Liver (tissue), 9 donors: Measurements from ENCODE around the gene RYR2. TPM values are rescaled to one million over a fixed set of nuclear protein-coding genes. Genes with fewer than 3 reads are reported as not detected.

Source experiments
- DNase-seq: peaks from one replicate; pipeline ENCODE4 v3.0.0-alpha.2; 2017; ENCODE audit warnings: low spot score
- H3K27ac ChIP-seq, 2 donors: one replicate each; pipeline ENCODE4 v1.7.0; 2013; ENCODE audit warnings: inconsistent platforms in 2 of 2, low read length in 2 of 2, control low read depth in 1 of 2, low read depth in 1 of 2, mild to moderate bottlenecking in 1 of 2
- H3K27me3 ChIP-seq, 4 donors: one replicate each; pipeline versions ENCODE4 v1.6.1 to v1.7.0; 2013; ENCODE audit warnings: low read length in 3 of 4, inconsistent platforms in 1 of 4, mild to moderate bottlenecking in 1 of 4, moderate library complexity in 1 of 4; ENCODE audit not compliant: control insufficient read depth in 4 of 4, insufficient read depth in 4 of 4
- H3K36me3 ChIP-seq, 4 donors: one replicate each; pipeline versions ENCODE4 v1.6.1 to v1.7.0; 2013; ENCODE audit warnings: low read length in 3 of 4, mild to moderate bottlenecking in 3 of 4, low read depth in 1 of 4, moderate library complexity in 1 of 4; ENCODE audit not compliant: control insufficient read depth in 4 of 4, insufficient read depth in 3 of 4
- H3K4me1 ChIP-seq, 4 donors: one replicate each; pipeline versions ENCODE4 v1.6.1 to v1.7.0; 2013; ENCODE audit warnings: low read length in 3 of 4, mild to moderate bottlenecking in 3 of 4, moderate library complexity in 1 of 4; ENCODE audit not compliant: control insufficient read depth in 4 of 4, insufficient read depth in 4 of 4
- H3K4me3 ChIP-seq, 3 donors: one replicate each; pipeline versions ENCODE4 v1.6.1 to v1.7.0; 2013; ENCODE audit warnings: low read length in 3 of 3, control low read depth in 1 of 3, low read depth in 1 of 3, mild to moderate bottlenecking in 1 of 3
- H3K9ac ChIP-seq, 2 donors: one replicate each; pipeline ENCODE4 v1.7.0; 2013; ENCODE audit warnings: low read length in 2 of 2, mild to moderate bottlenecking in 2 of 2, moderate library complexity in 2 of 2, control low read depth in 1 of 2, low read depth in 1 of 2
- H3K9me3 ChIP-seq, 4 donors: one replicate each; pipeline versions ENCODE4 v1.6.1 to v1.7.0; 2013; ENCODE audit warnings: low read length in 3 of 4; ENCODE audit not compliant: control insufficient read depth in 4 of 4
- ATF3 ChIP-seq: IDR thresholded peaks from 2 replicates; pipeline ENCODE4 v1.6.1; 2016; ENCODE audit warnings: antibody characterized with exemption
- EGR1 ChIP-seq, 2 donors: IDR thresholded peaks; 2 replicates each; pipeline ENCODE4 v1.6.1; 2016 to 2018; ENCODE audit warnings: antibody characterized with exemption in 2 of 2, low read depth in 2 of 2
- FOXA2 ChIP-seq: IDR thresholded peaks from 2 replicates; pipeline ENCODE4 v1.6.1; 2016; ENCODE audit warnings: antibody characterized with exemption
- GABPA ChIP-seq, 2 donors: IDR thresholded peaks in 1 of 2; conservative IDR thresholded peaks in 1 of 2; 2 replicates each; pipeline ENCODE4 v1.6.1; 2016; ENCODE audit warnings: antibody characterized with exemption in 2 of 2, mild to moderate bottlenecking in 1 of 2, moderate library complexity in 1 of 2
- HNF4A ChIP-seq, 2 donors: conservative IDR thresholded peaks; 2 replicates each; pipeline ENCODE4 v1.6.1; 2016; ENCODE audit warnings: antibody characterized with exemption in 2 of 2, mild to moderate bottlenecking in 2 of 2
- JUND ChIP-seq, 2 donors: IDR thresholded peaks; 2 replicates each; pipeline ENCODE4 v1.6.1; 2016; ENCODE audit warnings: antibody characterized with exemption in 2 of 2
- MAX ChIP-seq: IDR thresholded peaks from 2 replicates; pipeline ENCODE4 v1.6.1; 2016; ENCODE audit warnings: antibody characterized with exemption
- NR2F2 ChIP-seq: IDR thresholded peaks from 2 replicates; pipeline ENCODE4 v1.6.1; 2016; ENCODE audit warnings: antibody characterized with exemption
- RAD21 ChIP-seq, 2 donors: IDR thresholded peaks; 2 replicates each; pipeline ENCODE4 v1.6.1; 2016; ENCODE audit warnings: antibody characterized with exemption in 2 of 2, mild to moderate bottlenecking in 2 of 2
- RXRA ChIP-seq, 2 donors: IDR thresholded peaks; 2 replicates each; pipeline ENCODE4 v1.6.1; 2017 to 2018; ENCODE audit warnings: antibody characterized with exemption in 2 of 2, mild to moderate bottlenecking in 1 of 2
- SP1 ChIP-seq: IDR thresholded peaks from 2 replicates; pipeline ENCODE4 v1.6.1; 2018; ENCODE audit warnings: antibody characterized with exemption, mild to moderate bottlenecking
- YY1 ChIP-seq: IDR thresholded peaks from 2 replicates; pipeline ENCODE4 v1.6.1; 2016; ENCODE audit warnings: antibody characterized with exemption, mild to moderate bottlenecking
- ZBTB33 ChIP-seq: IDR thresholded peaks from 2 replicates; pipeline ENCODE4 v1.6.1; 2016; ENCODE audit warnings: antibody characterized with exemption
- WGBS: extraction: QIAGEN DNeasy Blood & Tissue Kit; methylation state at CpG from one replicate; pipeline ENCODE4 v1.1.7; 2013; 5-methylcytosine and 5-hydroxymethylcytosine counted together
- polyA plus RNA-seq, 2 donors: library from polyadenylated mRNA; stranded (reverse) in 1 of 2; unstranded in 1 of 2; fragments of 200-250 nt in 1 of 2; fragments of >200 nt in 1 of 2; fragmentation: Nextera tagmentation in 1 of 2; extraction: Ambion mirVana in 1 of 2; gene quantifications; one replicate each; pipeline versions ENCODE4 v1.2.1 to v1.2.3, GENCODE V29; 2013 to 2015
- total RNA-seq, 2 donors: library from RNA; depleted of rRNA; stranded (reverse); fragments of >200 nt; gene quantifications; one replicate each; pipeline ENCODE4 v1.2.3, GENCODE V29; 2014
- TF ChIP-seq, protein P1 (sequence below): fragments of 150-350 bp; IDR thresholded peaks from 2 replicates; pipeline ENCODE4 v1.5.1; 2017; ENCODE audit warnings: improper control_type of control experiment, low read depth, low read length; ENCODE audit not compliant: missing input control
- TF ChIP-seq, protein P2 (sequence below): IDR thresholded peaks from 2 replicates; pipeline ENCODE4 v1.6.1; 2016; ENCODE audit warnings: antibody characterized with exemption, mild to moderate bottlenecking
- donor health status: healthy.
- donor health status: healthy.
- donor health status: healthy.
- donor health status: healthy.
- donor health status: healthy.

The RYR2 gene
- total and polyA plus RNA-seq, 4 donors: 0.06 to 0.75 (median 0.31) TPM

DNA sequence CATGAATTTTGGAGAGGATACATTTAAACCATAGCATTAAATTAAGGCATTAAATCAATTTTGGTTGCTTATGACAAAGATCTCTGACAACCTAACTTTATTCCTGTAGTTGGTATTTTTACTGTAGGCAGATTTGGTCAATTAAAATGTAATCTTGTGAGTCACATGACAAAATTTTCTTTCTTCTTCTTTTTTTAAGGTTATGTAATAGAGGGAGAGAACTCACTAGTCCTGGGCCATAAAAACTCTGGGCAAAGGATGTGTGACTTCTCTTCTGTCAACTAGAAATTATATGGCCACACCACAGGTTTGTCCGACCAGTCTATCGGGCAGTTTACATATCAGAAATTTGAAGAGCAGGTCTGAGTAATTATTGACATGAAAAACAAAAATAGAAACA, 181.4 kb downstream of the RYR2 start:
- no peaks in the 10 kb centered on the region for H3K9me3 ChIP-seq
- H3K4me1 ChIP-seq: no peaks in the 10 kb centered on the region
- TF ChIP-seq, protein P1, sequence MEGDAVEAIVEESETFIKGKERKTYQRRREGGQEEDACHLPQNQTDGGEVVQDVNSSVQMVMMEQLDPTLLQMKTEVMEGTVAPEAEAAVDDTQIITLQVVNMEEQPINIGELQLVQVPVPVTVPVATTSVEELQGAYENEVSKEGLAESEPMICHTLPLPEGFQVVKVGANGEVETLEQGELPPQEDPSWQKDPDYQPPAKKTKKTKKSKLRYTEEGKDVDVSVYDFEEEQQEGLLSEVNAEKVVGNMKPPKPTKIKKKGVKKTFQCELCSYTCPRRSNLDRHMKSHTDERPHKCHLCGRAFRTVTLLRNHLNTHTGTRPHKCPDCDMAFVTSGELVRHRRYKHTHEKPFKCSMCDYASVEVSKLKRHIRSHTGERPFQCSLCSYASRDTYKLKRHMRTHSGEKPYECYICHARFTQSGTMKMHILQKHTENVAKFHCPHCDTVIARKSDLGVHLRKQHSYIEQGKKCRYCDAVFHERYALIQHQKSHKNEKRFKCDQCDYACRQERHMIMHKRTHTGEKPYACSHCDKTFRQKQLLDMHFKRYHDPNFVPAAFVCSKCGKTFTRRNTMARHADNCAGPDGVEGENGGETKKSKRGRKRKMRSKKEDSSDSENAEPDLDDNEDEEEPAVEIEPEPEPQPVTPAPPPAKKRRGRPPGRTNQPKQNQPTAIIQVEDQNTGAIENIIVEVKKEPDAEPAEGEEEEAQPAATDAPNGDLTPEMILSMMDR: no peak
- TF ChIP-seq NR2F2: no peak
- no peak for TF ChIP-seq GABPA (IDR thresholded peaks at IDR 0.05 in 1 of 2, conservative IDR thresholded peaks at IDR 0.05 in 1 of 2)
- TF ChIP-seq SP1: no peak
- no peak for TF ChIP-seq ATF3
- no peak for TF ChIP-seq FOXA2
- TF ChIP-seq RAD21 (IDR thresholded peaks at IDR 0.05): no peak
- TF ChIP-seq MAX: no peak
- TF ChIP-seq, protein P2, sequence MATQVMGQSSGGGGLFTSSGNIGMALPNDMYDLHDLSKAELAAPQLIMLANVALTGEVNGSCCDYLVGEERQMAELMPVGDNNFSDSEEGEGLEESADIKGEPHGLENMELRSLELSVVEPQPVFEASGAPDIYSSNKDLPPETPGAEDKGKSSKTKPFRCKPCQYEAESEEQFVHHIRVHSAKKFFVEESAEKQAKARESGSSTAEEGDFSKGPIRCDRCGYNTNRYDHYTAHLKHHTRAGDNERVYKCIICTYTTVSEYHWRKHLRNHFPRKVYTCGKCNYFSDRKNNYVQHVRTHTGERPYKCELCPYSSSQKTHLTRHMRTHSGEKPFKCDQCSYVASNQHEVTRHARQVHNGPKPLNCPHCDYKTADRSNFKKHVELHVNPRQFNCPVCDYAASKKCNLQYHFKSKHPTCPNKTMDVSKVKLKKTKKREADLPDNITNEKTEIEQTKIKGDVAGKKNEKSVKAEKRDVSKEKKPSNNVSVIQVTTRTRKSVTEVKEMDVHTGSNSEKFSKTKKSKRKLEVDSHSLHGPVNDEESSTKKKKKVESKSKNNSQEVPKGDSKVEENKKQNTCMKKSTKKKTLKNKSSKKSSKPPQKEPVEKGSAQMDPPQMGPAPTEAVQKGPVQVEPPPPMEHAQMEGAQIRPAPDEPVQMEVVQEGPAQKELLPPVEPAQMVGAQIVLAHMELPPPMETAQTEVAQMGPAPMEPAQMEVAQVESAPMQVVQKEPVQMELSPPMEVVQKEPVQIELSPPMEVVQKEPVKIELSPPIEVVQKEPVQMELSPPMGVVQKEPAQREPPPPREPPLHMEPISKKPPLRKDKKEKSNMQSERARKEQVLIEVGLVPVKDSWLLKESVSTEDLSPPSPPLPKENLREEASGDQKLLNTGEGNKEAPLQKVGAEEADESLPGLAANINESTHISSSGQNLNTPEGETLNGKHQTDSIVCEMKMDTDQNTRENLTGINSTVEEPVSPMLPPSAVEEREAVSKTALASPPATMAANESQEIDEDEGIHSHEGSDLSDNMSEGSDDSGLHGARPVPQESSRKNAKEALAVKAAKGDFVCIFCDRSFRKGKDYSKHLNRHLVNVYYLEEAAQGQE: no peak
- TF ChIP-seq JUND (IDR thresholded peaks at IDR 0.05): no peak
- no peak for TF ChIP-seq ZBTB33
- TF ChIP-seq RXRA (IDR thresholded peaks at IDR 0.05): no peak
- TF ChIP-seq EGR1 (IDR thresholded peaks at IDR 0.05; ENCODE audit: low read depth in 2 of 2): no peak
- H3K36me3 ChIP-seq: no peaks in the 10 kb centered on the region
- no peak overlapping the region for H3K27ac ChIP-seq
- H3K9ac ChIP-seq: no peak overlapping the region
- H3K27me3 ChIP-seq: peaks cover 0 to 3% (median 0%) of the 10 kb centered on the region in 4 donors
- DNase-seq: no peak
- WGBS: 86% methylated on average over 2 of the region's 2 CpGs
- H3K4me3 ChIP-seq: no peak overlapping the region

GRCh38 chr1:237226177-237226944, 184.4 kb downstream of the RYR2 start:
- DNase-seq: no peak
- Histone ChIP-seq H3K4me3 (no peak overlapping the region), H3K27me3 (no peaks in the 10 kb centered on the region), H3K9me3 (no peaks in the 10 kb centered on the region), H3K27ac (no peak overlapping the region), H3K4me1 (no peaks in the 10 kb centered on the region), H3K36me3 (no peaks in the 10 kb centered on the region), H3K9ac (no peak overlapping the region)
- 82% methylated on average over 13 of the region's 13 CpGs for WGBS
- TF ChIP-seq, protein P2: no peak
- TF ChIP-seq GABPA (IDR thresholded peaks at IDR 0.05 in 1 of 2, conservative IDR thresholded peaks at IDR 0.05 in 1 of 2) (no peak), NR2F2 (no peak), JUND (IDR thresholded peaks at IDR 0.05) (no peak), SP1 (no peak), ATF3 (no peak), HNF4A (conservative IDR thresholded peaks at IDR 0.05) (no peak), RAD21 (IDR thresholded peaks at IDR 0.05) (no peak), YY1 (no peak)
- TF ChIP-seq, protein P1: no peak
